Uterus (tissue), 4 donors: Measurements from ENCODE around the gene CHST11. TPM values are rescaled to one million over a fixed set of nuclear protein-coding genes. Genes with fewer than 3 reads are reported as not detected.

Experiments used
- DNase-seq, 2 donors: peaks; one replicate each; pipeline ENCODE4 v3.0.0-alpha.2; 2019 to 2020
- H3K27ac ChIP-seq, 2 donors: fragments of 200-600 bp; sonication (generic); 1 replicate in 1 of 2; 2 replicates in 1 of 2; pipeline ENCODE4 v1.5.1; 2016 to 2018
- H3K27me3 ChIP-seq, 2 donors: fragments of 200-600 bp; sonication (generic); one replicate each; pipeline ENCODE4 v1.5.1; 2018 to 2019; ENCODE audit warnings: control low read depth in 1 of 2
- H3K36me3 ChIP-seq, 2 donors: fragments of 200-600 bp; sonication (generic); one replicate each; pipeline ENCODE4 v1.5.1; 2019; ENCODE audit warnings: control low read depth in 1 of 2
- H3K4me1 ChIP-seq, 2 donors: fragments of 200-600 bp; sonication (generic); one replicate each; pipeline ENCODE4 v1.5.1; 2018 to 2019; ENCODE audit warnings: control low read depth in 1 of 2
- H3K4me3 ChIP-seq, 2 donors: fragments of 200-600 bp; sonication (generic); 1 replicate in 1 of 2; 2 replicates in 1 of 2; pipeline ENCODE4 v1.5.1; 2018 to 2019; ENCODE audit warnings: mild to moderate bottlenecking in 1 of 2
- H3K9me3 ChIP-seq, 2 donors: fragments of 200-600 bp; sonication (generic); one replicate each; pipeline ENCODE4 v1.5.1; 2019; ENCODE audit warnings: control low read depth in 1 of 2
- CTCF ChIP-seq, 4 experiments: fragments of 200-600 bp in 2 of 4; fragments of 450-650 bp in 2 of 4; sonication (generic) in 2 of 4; IDR thresholded peaks; one replicate each; pipeline ENCODE4 v1.5.1; 2016 to 2019; ENCODE audit warnings: antibody characterized with exemption in 4 of 4, mild to moderate bottlenecking in 2 of 4, moderate library complexity in 1 of 4
- POLR2A ChIP-seq, 2 donors: fragments of 450-650 bp; IDR thresholded peaks; one replicate each; pipeline ENCODE4 v1.6.1; 2016; ENCODE audit warnings: antibody characterized with exemption in 2 of 2, mild to moderate bottlenecking in 1 of 2, moderate library complexity in 1 of 2
- intact Hi-C: fragments of 100-400 bp; cut with DNase I; formaldehyde crosslinking; loops from one replicate; pipeline ENCODE4 v1.15.1; 2023; ENCODE audit warnings: low total_unique reads
- total RNA-seq, 4 donors: library from RNA; depleted of rRNA in 3 of 4; stranded (reverse); fragments of >200 nt in 3 of 4; gene quantifications; one replicate each; pipeline versions ENCODE4 v1.1.0 to v1.2.4, GENCODE V29; 2014 to 2023
- donor health status: DM: yes; HTN: yes; CAD: no.

Gene CHST11
- total RNA-seq, 4 donors from 2014 or later: 21.0 to 82.1 (median 58.7) TPM

DNA sequence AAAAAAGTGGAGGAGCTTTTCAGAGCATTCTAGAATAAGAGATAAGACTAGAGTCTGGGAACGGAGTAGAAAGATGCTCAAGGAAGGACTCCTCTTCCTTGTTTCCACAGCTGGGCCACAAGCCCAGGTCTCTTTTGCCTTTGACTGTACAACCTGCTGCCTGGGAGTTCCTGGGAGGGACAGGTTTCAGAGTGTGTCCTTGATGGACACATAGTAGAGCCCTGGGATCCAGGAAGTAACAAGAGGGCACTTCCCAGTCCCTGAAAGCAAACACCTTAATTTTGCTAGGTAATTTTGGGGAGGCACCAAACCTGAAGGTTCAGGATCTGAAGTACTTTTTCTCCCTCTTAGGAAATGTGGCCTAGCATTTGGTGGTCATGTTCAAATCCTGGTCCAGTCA is 44.4 kb downstream of the CHST11 start:
- peak overlapping the region; percentile 73 to 85 for H3K27ac ChIP-seq
- no peak for TF ChIP-seq CTCF (IDR thresholded peaks at IDR 0.05)
- no peak for TF ChIP-seq POLR2A (IDR thresholded peaks at IDR 0.05)
- H3K9me3 ChIP-seq: no peaks in the 10 kb centered on the region
- no peaks in the 10 kb centered on the region for H3K4me1 ChIP-seq
- no peak for DNase-seq
- H3K27me3 ChIP-seq: no peaks in the 10 kb centered on the region
- no peaks in the 10 kb centered on the region for H3K36me3 ChIP-seq
- no peak overlapping the region for H3K4me3 ChIP-seq
- intact Hi-C loops: no loop called here

- no peaks in the 10 kb centered on the region for H3K4me1 ChIP-seq
- H3K27ac ChIP-seq: peak overlapping the region; percentile 73 to 85
- DNase-seq: no peak
- TF ChIP-seq CTCF (IDR thresholded peaks at IDR 0.05) (no peak), POLR2A (IDR thresholded peaks at IDR 0.05) (no peak)
- no peaks in the 10 kb centered on the region for H3K36me3 ChIP-seq
- intact Hi-C loops: no loop called here
- no peaks in the 10 kb centered on the region for H3K9me3 ChIP-seq
- H3K4me3 ChIP-seq: no peak overlapping the region
- H3K27me3 ChIP-seq: no peaks in the 10 kb centered on the region
These were observed 44.9 kb downstream of the CHST11 start for GRCh38 chr12:104501660-104502059.

DNA sequence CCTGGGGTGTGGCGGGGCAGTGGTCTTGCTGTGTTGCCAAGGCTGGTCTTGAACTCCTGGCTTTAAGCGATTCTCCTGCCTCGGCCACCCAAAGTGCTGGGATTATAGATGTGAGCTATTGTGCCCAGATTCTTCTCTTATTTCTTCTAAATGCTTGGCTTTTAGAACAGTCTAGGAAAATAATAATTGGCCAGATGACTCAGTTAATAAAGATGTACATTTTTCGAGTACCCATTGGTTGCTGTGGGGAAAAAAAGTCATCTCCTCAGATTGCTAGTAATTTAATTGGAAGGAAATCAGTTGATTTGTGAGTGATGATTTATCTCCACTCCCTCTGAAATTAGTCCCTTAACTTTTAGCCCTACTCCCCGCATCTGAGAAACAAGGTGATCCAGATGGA is 45.5 kb downstream of the CHST11 start:
- intact Hi-C loops: no loop called here
- H3K36me3 ChIP-seq: no peaks in the 10 kb centered on the region
- peak overlapping the region in 1 of 2 donors; percentile 73 for H3K27ac ChIP-seq
- no peak for DNase-seq
- TF ChIP-seq POLR2A (IDR thresholded peaks at IDR 0.05): no peak
- TF ChIP-seq CTCF (IDR thresholded peaks at IDR 0.05): no peak
- no peaks in the 10 kb centered on the region for H3K9me3 ChIP-seq
- no peak overlapping the region for H3K4me3 ChIP-seq
- H3K27me3 ChIP-seq: no peaks in the 10 kb centered on the region
- H3K4me1 ChIP-seq: no peaks in the 10 kb centered on the region

DNA sequence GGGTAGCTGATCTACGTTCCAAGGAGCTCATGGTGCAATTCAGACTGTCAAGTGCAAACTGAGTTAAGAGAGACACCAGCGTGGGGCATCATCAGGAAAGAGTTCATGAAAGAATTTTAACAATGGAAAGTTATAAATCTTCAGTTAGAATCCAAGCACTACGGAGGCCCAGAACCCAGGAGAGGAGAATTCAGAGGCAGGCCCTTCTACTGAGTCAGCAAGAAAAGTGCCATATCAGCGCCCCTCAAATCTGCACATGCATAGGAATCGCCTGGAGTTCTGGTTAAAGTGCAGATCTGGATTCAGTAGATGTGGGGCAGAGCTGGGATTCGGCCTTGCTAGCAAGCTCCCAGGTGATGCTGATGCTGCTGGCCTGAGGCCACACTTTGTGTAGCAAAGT is 45.9 kb downstream of the CHST11 start:
- H3K36me3 ChIP-seq: no peaks in the 10 kb centered on the region
- H3K27ac ChIP-seq: no peak overlapping the region
- intact Hi-C loops: no loop called here
- H3K4me3 ChIP-seq: no peak overlapping the region
- no peaks in the 10 kb centered on the region for H3K4me1 ChIP-seq
- H3K27me3 ChIP-seq: no peaks in the 10 kb centered on the region
- H3K9me3 ChIP-seq: no peaks in the 10 kb centered on the region
- DNase-seq: no peak
- TF ChIP-seq POLR2A (IDR thresholded peaks at IDR 0.05) (no peak), CTCF (IDR thresholded peaks at IDR 0.05) (no peak)

DNA sequence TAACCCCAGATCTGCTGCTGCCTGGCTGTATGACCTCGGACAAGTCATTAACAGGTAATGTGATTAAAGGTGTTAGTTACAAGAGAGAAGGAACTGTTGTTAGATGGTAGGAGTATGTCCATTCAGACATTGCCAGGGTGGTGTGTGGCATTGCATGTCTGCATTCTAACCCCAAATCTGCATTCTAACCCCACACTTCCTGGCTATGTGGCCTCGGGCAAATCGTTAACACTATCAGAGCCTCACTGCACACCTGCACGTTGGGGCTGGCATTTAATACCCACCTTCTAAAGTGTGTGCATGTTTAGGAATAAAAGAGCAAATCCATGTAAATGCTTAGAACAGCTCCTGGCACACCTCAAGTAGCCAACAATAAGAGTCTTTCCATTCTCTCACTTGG is 46.4 kb downstream of the CHST11 start:
- Histone ChIP-seq H3K4me3 (no peak overlapping the region), H3K27me3 (no peaks in the 10 kb centered on the region), H3K9me3 (no peaks in the 10 kb centered on the region), H3K27ac (no peak overlapping the region), H3K36me3 (no peaks in the 10 kb centered on the region), H3K4me1 (no peaks in the 10 kb centered on the region)
- DNase-seq: no peak
- TF ChIP-seq POLR2A (IDR thresholded peaks at IDR 0.05) (no peak), CTCF (IDR thresholded peaks at IDR 0.05) (no peak)
- intact Hi-C loops: no loop called here
